ENCODE results near the gene TMEM121.

Gene TMEM121

GRCh38 chr14:105505101-105505500, 21.3 kb upstream of the TMEM121 start:
- H3K9me3 Mint-ChIP-seq, result peaks cover 4% of the 10 kb centered on the region
- no peaks in the 10 kb centered on the region for H3K36me3 Mint-ChIP-seq (ENCODE audit: low read depth)
- no peak for DNase-seq

DNA sequence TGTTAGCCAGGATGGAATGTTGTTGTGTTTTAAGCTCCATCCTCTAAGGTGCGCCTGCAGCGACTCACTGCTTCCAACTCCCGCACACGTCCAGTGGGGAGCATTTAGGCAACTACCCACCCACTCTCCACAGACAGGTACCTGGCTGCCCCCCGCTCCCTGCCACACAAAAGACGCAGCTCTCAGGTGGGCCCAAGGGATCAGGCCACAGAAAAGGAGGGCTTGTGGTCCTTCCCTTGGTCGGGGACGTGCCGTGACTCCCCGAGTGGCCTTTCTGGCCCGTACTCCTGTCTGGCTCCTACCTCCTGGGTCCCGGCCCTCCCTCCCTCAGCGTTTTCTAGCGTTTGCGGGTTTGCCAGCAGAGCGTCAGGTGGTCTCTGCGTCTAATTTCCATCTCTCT, 19.1 kb upstream of the TMEM121 start:
- H3K27me3 Mint-ChIP-seq (ENCODE audit: low read depth, poor library complexity), result peaks cover 52% of the 10 kb centered on the region
- H3K4me1 Mint-ChIP-seq, result peaks cover 11% of the 10 kb centered on the region
- peaks cover 4% of the 10 kb centered on the region for H3K9me3 Mint-ChIP-seq
- H3K27ac Mint-ChIP-seq, result no peak overlapping the region
- H3K36me3 Mint-ChIP-seq (ENCODE audit: low read depth), result no peaks in the 10 kb centered on the region
- H3K4me3 Mint-ChIP-seq, result no peak overlapping the region
- no peak for DNase-seq
- TF ChIP-seq CTCF (IDR thresholded peaks at IDR 0.05), result no peak

More at GRCh38 chr14:105505101-105505500, 21.3 kb upstream of the TMEM121 start:
- TF ChIP-seq CTCF (IDR thresholded peaks at IDR 0.05), result no peak
- peaks cover 34% of the 10 kb centered on the region for H3K27me3 Mint-ChIP-seq (ENCODE audit: low read depth, poor library complexity)
- no peak overlapping the region for H3K27ac Mint-ChIP-seq
- no peak overlapping the region for H3K4me3 Mint-ChIP-seq
- H3K4me1 Mint-ChIP-seq, result peaks cover 13% of the 10 kb centered on the region

GRCh38 chr14:105508069-105508468, 18.3 kb upstream of the TMEM121 start:
- Mint-ChIP-seq H3K4me3 (no peak overlapping the region), H3K9me3 (peaks cover 4% of the 10 kb centered on the region), H3K36me3 (ENCODE audit: low read depth) (no peaks in the 10 kb centered on the region), H3K4me1 (peaks cover 11% of the 10 kb centered on the region), H3K27ac (no peak overlapping the region), H3K27me3 (ENCODE audit: low read depth, poor library complexity) (peaks cover 58% of the 10 kb centered on the region)
- no peak for DNase-seq
- no peak for TF ChIP-seq CTCF (IDR thresholded peaks at IDR 0.05)

DNA sequence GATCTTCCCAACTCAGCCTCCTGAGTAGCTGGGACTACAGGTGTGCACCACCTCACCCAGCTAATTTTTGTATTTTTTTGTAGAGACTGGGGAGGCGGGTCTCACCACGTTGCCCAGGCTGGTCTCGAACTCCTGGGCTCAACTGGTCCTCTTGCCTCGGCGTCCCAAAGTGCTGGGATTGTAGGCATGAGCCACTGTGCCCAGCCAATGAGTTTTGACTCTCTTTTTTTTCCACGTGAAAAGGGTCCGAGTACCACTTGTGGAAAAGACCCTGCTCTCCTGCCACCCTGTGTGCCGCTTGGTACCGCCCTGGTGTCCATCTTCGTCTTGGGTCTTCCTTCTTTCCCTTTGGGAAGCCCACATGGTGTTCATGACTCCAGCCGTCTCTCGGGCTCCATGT, 17.8 kb upstream of the TMEM121 start:
- Mint-ChIP-seq H3K4me3 (no peak overlapping the region), H3K36me3 (ENCODE audit: low read depth) (no peaks in the 10 kb centered on the region), H3K4me1 (peaks cover 7% of the 10 kb centered on the region), H3K9me3 (peaks cover 4% of the 10 kb centered on the region), H3K27ac (no peak overlapping the region), H3K27me3 (ENCODE audit: low read depth, poor library complexity) (peaks cover 63% of the 10 kb centered on the region)
- TF ChIP-seq CTCF (IDR thresholded peaks at IDR 0.05), result no peak
- no peak for DNase-seq

GRCh38 chr14:105517096-105517495, 9.3 kb upstream of the TMEM121 start:
- no peak overlapping the region for H3K27ac Mint-ChIP-seq
- DNase-seq, result no peak
- TF ChIP-seq CTCF (IDR thresholded peaks at IDR 0.05), result no peak
- peaks cover 32% of the 10 kb centered on the region for H3K9me3 Mint-ChIP-seq
- no peaks in the 10 kb centered on the region for H3K36me3 Mint-ChIP-seq (ENCODE audit: low read depth)
- no peak overlapping the region for H3K4me3 Mint-ChIP-seq
- peaks cover 67% of the 10 kb centered on the region for H3K27me3 Mint-ChIP-seq (ENCODE audit: low read depth, poor library complexity)
- no peaks in the 10 kb centered on the region for H3K4me1 Mint-ChIP-seq

GRCh38 chr14:105519946-105520698, 6.3 kb upstream of the TMEM121 start:
- Mint-ChIP-seq H3K4me1 (no peaks in the 10 kb centered on the region), H3K4me3 (no peak overlapping the region), H3K27ac (no peak overlapping the region), H3K27me3 (ENCODE audit: low read depth, poor library complexity) (peaks cover 76% of the 10 kb centered on the region), H3K9me3 (peaks cover 32% of the 10 kb centered on the region), H3K36me3 (ENCODE audit: low read depth) (no peaks in the 10 kb centered on the region)
- no peak for TF ChIP-seq CTCF (IDR thresholded peaks at IDR 0.05)
- no peak for DNase-seq

Measured in nephron progenitor cell (in vitro differentiated cells).